Suprapubic skin (tissue), 4 donors: Measurements from ENCODE around the gene KCNC4. TPM values are rescaled to one million over a fixed set of nuclear protein-coding genes. Genes with fewer than 3 reads are reported as not detected.

Experiments used
- DNase-seq, 2 donors: peaks; one replicate each; pipeline ENCODE4 v3.0.0-alpha.2; 2019; ENCODE audit warnings: low spot score in 2 of 2
- H3K27ac ChIP-seq: fragments of 200-600 bp; sonication (generic); one replicate; pipeline ENCODE4 v1.5.1; 2019
- H3K27me3 ChIP-seq: fragments of 200-600 bp; sonication (generic); one replicate; pipeline ENCODE4 v1.5.1; 2019
- H3K36me3 ChIP-seq: fragments of 200-600 bp; sonication (generic); one replicate; pipeline ENCODE4 v1.5.1; 2019
- H3K4me1 ChIP-seq: fragments of 200-600 bp; sonication (generic); one replicate; pipeline ENCODE4 v1.5.1; 2019
- H3K4me3 ChIP-seq: fragments of 200-600 bp; sonication (generic); one replicate; pipeline ENCODE4 v1.5.1; 2019; ENCODE audit warnings: mild to moderate bottlenecking
- H3K9me3 ChIP-seq: fragments of 200-600 bp; sonication (generic); one replicate; pipeline ENCODE4 v1.5.1; 2019
- EP300 ChIP-seq: sonication (generic); formaldehyde crosslinking; IDR thresholded peaks from one replicate; pipeline ENCODE4 v1.6.1; 2017; ENCODE audit warnings: antibody characterized with exemption
- POLR2A ChIP-seq, 2 donors: fragments of 450-650 bp; IDR thresholded peaks; one replicate each; pipeline ENCODE4 v1.6.1; 2017; ENCODE audit warnings: antibody characterized with exemption in 2 of 2, mild to moderate bottlenecking in 2 of 2, moderate library complexity in 2 of 2
- POLR2AphosphoS5 ChIP-seq, 3 donors: sonication (generic); formaldehyde crosslinking; IDR thresholded peaks; one replicate each; pipeline ENCODE4 v1.6.1; 2017; ENCODE audit warnings: antibody characterized with exemption in 3 of 3
- WGBS: methylation state at CpG from one replicate; pipeline ENCODE4 v1.1.5; 2018; 5-methylcytosine and 5-hydroxymethylcytosine counted together
- total RNA-seq, 4 donors: library from RNA; depleted of rRNA; stranded (reverse); fragments of >200 nt; gene quantifications; one replicate each; pipeline ENCODE4 v1.1.0, GENCODE V29; 2016
- TF ChIP-seq, protein P1 (sequence below), 2 donors: fragments of 200-600 bp in 1 of 2; fragments of 450-650 bp in 1 of 2; sonication (generic) in 1 of 2; IDR thresholded peaks; one replicate each; pipeline ENCODE4 v1.5.1; 2016 to 2019; ENCODE audit warnings: antibody characterized with exemption in 2 of 2, mild to moderate bottlenecking in 1 of 2, moderate library complexity in 1 of 2

The KCNC4 gene
- total RNA-seq, 4 donors from 2014 or later: 4.5 to 15.8 (median 7.4) TPM

DNA sequence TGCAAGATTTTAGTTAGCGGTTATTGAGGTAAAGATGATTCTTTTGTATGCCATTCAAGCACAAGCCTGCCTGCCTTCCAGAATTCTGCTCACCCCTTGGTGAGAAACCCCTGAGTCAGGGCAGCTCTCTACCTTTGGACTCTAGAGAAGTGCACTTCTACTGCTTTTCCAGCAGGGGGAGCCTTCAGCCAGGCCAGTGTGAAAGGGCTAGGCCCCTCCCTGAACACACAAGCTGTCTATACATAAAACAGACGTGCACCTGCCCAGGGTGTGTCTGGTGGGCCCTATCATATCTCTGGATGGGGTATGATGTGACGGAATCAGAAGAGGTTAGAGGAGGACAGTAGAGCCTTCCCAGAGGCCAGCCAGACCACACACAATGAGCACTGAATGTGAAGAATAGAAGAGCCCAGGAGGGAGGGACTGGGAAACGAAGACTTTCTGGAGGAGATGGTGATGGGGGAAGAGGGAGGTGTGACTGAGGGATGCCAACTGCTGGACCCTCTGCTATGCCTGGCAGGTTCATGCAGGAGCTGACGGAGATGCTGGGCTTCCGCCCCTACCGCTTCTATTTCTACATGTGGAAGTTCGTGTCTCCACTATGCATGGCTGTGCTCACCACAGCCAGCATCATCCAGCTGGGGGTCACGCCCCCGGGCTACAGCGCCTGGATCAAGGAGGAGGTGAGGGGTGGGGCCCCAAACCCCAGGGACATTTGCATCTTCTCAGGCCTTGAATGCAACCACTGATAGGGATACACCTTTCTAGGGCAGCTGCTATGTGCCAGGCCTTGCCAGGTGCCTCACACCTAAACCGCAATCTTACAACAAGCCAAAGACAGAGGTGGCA lies 13.0 kb upstream of the KCNC4 start:
- DNase-seq: no peak
- Histone ChIP-seq H3K4me1 (no peaks in the 10 kb centered on the region), H3K27ac (no peak overlapping the region), H3K4me3 (no peak overlapping the region), H3K27me3 (no peaks in the 10 kb centered on the region), H3K9me3 (no peaks in the 10 kb centered on the region), H3K36me3 (no peaks in the 10 kb centered on the region)
- WGBS: 61% methylated on average over 8 of the region's 12 CpGs
- no peak for TF ChIP-seq EP300
- no peak for TF ChIP-seq POLR2A (IDR thresholded peaks at IDR 0.05)
- no peak for TF ChIP-seq POLR2AphosphoS5 (IDR thresholded peaks at IDR 0.05)
- TF ChIP-seq, protein P1, sequence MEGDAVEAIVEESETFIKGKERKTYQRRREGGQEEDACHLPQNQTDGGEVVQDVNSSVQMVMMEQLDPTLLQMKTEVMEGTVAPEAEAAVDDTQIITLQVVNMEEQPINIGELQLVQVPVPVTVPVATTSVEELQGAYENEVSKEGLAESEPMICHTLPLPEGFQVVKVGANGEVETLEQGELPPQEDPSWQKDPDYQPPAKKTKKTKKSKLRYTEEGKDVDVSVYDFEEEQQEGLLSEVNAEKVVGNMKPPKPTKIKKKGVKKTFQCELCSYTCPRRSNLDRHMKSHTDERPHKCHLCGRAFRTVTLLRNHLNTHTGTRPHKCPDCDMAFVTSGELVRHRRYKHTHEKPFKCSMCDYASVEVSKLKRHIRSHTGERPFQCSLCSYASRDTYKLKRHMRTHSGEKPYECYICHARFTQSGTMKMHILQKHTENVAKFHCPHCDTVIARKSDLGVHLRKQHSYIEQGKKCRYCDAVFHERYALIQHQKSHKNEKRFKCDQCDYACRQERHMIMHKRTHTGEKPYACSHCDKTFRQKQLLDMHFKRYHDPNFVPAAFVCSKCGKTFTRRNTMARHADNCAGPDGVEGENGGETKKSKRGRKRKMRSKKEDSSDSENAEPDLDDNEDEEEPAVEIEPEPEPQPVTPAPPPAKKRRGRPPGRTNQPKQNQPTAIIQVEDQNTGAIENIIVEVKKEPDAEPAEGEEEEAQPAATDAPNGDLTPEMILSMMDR (IDR thresholded peaks at IDR 0.05): peak; percentile 81 to 92

DNA sequence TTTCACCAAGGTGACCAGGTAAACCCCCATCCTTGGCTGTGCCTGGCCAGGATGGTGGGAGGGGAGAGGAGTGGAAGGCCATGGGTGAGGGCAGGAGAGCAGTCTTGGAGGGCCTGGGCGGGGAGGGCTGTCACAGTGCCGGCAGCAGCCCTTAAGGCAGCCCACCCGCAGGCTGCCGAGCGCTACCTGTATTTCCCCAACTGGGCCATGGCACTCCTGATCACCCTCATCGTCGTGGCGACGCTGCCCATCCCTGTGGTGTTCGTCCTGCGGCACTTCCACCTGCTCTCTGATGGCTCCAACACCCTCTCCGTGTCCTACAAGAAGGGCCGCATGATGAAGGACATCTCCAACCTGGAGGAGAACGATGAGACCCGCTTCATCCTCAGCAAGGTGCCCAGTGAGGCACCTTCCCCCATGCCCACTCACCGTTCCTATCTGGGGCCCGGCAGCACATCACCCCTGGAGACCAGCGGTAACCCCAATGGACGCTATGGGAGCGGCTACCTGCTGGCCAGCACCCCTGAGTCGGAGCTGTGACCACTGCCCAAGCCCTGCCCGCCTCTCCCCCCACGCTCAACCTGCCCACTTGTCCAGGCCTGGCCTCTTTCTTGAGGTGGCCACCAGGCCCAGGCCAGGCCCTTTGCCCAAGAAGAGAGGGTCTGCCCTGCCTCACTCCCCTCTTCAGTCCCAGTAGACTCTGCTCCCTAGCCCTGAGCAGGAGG lies 12.0 kb upstream of the KCNC4 start:
- H3K27me3 ChIP-seq: no peaks in the 10 kb centered on the region
- H3K4me3 ChIP-seq: no peak overlapping the region
- no peak for TF ChIP-seq POLR2A (IDR thresholded peaks at IDR 0.05)
- TF ChIP-seq, protein P1 (IDR thresholded peaks at IDR 0.05): no peak
- no peak for TF ChIP-seq EP300
- TF ChIP-seq POLR2AphosphoS5 (IDR thresholded peaks at IDR 0.05): no peak
- DNase-seq: no peak
- no peaks in the 10 kb centered on the region for H3K9me3 ChIP-seq
- H3K4me1 ChIP-seq: no peaks in the 10 kb centered on the region
- WGBS: 94% methylated on average over 15 of the region's 23 CpGs
- H3K27ac ChIP-seq: no peak overlapping the region
- H3K36me3 ChIP-seq: no peaks in the 10 kb centered on the region

DNA sequence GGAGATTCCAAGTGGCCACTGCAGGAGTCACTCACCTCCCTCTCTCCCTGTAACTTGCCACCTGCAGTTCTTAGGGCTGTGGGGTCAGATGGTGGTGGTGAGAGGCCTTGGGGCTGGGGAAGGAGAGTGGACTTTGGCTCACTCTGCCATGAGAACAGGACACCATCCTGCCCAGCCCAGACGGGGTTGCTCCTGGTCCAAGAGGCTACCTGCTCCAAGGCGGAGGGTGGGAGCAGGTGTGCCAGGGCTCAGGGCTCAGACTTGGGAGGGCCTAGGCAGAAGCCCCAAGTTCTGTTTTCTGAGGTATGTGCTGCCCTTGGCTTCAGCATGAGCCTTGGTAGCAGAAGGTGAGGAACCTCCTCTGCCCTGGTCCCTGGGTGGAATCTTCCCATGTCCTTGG lies 11.4 kb upstream of the KCNC4 start:
- no peak overlapping the region for H3K27ac ChIP-seq
- H3K36me3 ChIP-seq: no peaks in the 10 kb centered on the region
- H3K4me3 ChIP-seq: no peak overlapping the region
- no peaks in the 10 kb centered on the region for H3K27me3 ChIP-seq
- H3K4me1 ChIP-seq: no peaks in the 10 kb centered on the region
- no peaks in the 10 kb centered on the region for H3K9me3 ChIP-seq
- DNase-seq: no peak
- TF ChIP-seq EP300: no peak
- no peak for TF ChIP-seq POLR2AphosphoS5 (IDR thresholded peaks at IDR 0.05)
- TF ChIP-seq, protein P1 (IDR thresholded peaks at IDR 0.05): no peak
- no peak for TF ChIP-seq POLR2A (IDR thresholded peaks at IDR 0.05)
- 100% methylated on average over 2 of the region's 2 CpGs for WGBS

DNA sequence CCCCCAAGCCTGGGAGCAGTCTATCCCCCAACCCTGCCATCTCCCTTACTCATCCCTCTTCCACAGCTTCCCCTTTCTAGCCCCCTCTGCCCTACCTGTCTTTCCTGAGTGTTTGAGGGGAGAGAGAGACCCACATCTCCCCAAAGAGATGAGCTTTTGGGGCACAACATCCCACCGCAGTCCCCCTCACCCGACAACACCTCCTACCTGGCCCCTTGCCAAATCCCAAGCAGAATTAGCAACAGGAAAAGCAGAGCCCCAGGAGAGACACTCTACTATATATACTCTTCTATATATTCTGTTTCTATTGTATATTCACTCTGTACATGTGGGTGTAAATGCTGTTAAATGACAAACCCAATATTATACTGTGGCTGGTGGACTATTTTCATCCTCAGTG lies 9.9 kb upstream of the KCNC4 start:
- Histone ChIP-seq H3K27ac (no peak overlapping the region), H3K27me3 (no peaks in the 10 kb centered on the region), H3K9me3 (no peaks in the 10 kb centered on the region), H3K4me3 (no peak overlapping the region), H3K4me1 (no peaks in the 10 kb centered on the region), H3K36me3 (no peaks in the 10 kb centered on the region)
- no peak for TF ChIP-seq EP300
- TF ChIP-seq POLR2A (IDR thresholded peaks at IDR 0.05): no peak
- TF ChIP-seq, protein P1 (IDR thresholded peaks at IDR 0.05): no peak
- no peak for TF ChIP-seq POLR2AphosphoS5 (IDR thresholded peaks at IDR 0.05)
- no peak for DNase-seq
- WGBS: 36% methylated on average over 2 of the region's 2 CpGs

DNA sequence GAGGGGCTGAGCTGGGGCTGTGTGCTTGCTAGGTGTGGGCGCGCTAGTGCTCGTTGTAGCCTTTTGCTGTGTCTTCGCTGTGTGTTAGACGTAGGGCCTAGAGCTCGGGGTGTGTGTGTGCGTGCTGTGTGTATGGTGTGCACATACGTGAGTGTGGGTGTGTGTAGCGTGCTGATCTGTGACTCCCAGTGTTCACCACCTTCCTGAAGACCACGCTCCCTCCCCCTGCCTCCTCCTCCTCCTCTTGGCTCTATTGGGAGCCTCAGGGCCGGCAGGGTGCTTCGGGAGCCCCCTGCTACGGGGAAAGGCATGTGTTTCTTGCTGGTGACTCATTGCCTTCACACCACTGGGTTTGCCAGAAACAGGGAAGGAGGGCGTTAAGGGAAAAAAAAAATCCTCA lies 9.4 kb upstream of the KCNC4 start:
- TF ChIP-seq EP300 (no peak), POLR2A (IDR thresholded peaks at IDR 0.05) (no peak), POLR2AphosphoS5 (IDR thresholded peaks at IDR 0.05) (no peak)
- TF ChIP-seq, protein P1 (IDR thresholded peaks at IDR 0.05): no peak
- no peaks in the 10 kb centered on the region for H3K4me1 ChIP-seq
- no peak overlapping the region for H3K27ac ChIP-seq
- H3K27me3 ChIP-seq: no peaks in the 10 kb centered on the region
- H3K9me3 ChIP-seq: no peaks in the 10 kb centered on the region
- no peaks in the 10 kb centered on the region for H3K36me3 ChIP-seq
- DNase-seq: no peak
- no peak overlapping the region for H3K4me3 ChIP-seq
- WGBS: 67% methylated on average over 14 of the region's 14 CpGs
